ENCODE measurements around the gene PIBF1.

- no peak for TF ChIP-seq POLR2A (IDR thresholded peaks at IDR 0.05)
- no peak for TF ChIP-seq CTCF (IDR thresholded peaks at IDR 0.05)
Observed at GRCh38 chr13:73025217-73026012, 243.5 kb downstream of the PIBF1 start.

All from adrenal gland (tissue), 5 donors.